ENCODE data around the gene DOCK6.
"Not testable (repeated sequence)": the region's sequence is repeated elsewhere in the genome, so short reads cannot be mapped to it uniquely, and the experiment has no call there.

The DOCK6 gene

DNA sequence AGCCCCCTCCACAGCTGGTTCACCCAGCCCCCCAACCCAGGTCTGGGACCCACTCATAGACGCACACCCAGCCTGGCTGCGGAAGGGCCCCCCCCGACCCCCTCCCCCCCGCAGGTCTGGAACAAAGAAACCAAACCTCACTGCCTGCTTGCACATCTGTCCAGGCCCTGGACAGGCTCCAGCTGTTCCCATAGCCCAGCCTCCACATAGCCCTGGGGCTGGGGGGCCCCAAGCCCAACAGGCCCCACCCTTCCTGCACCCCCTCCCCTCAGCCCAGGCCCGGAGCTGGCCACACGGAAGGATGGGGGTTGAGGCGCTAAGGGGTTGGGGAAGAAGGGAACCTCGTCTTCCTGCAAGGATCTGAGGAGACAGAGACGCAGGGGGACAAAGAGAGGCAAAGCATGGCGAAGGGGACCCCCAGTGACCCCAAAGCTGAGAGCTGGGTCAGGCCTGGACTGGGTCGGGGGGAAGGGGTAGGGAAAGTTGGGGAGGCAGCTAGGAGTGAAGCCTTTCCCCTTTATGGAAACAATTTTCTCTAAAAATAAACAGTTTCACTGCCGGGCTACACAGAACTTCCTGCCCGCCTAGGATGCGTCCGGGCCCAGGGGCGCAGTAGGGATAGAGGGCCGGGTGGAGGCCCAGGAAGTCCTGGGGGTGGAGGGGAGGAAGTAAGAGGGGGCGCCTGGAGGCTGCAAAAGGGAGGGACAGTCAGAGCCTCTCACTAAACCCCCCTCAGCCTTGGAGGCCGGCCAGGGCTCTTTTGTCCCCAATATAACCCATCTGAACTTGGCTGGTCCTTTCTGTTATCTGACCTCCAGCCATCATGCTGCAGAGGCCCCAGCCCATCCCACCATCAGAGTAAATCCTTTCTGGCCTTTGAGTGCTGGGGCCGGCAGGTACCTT, 67.4 kb downstream of the DOCK6 start:
- DNase-seq, result peak; percentile 22

- DNase-seq, result no peak
Measured at GRCh38 chr19:11194173-11194572, 68.2 kb downstream of the DOCK6 start.

DNA sequence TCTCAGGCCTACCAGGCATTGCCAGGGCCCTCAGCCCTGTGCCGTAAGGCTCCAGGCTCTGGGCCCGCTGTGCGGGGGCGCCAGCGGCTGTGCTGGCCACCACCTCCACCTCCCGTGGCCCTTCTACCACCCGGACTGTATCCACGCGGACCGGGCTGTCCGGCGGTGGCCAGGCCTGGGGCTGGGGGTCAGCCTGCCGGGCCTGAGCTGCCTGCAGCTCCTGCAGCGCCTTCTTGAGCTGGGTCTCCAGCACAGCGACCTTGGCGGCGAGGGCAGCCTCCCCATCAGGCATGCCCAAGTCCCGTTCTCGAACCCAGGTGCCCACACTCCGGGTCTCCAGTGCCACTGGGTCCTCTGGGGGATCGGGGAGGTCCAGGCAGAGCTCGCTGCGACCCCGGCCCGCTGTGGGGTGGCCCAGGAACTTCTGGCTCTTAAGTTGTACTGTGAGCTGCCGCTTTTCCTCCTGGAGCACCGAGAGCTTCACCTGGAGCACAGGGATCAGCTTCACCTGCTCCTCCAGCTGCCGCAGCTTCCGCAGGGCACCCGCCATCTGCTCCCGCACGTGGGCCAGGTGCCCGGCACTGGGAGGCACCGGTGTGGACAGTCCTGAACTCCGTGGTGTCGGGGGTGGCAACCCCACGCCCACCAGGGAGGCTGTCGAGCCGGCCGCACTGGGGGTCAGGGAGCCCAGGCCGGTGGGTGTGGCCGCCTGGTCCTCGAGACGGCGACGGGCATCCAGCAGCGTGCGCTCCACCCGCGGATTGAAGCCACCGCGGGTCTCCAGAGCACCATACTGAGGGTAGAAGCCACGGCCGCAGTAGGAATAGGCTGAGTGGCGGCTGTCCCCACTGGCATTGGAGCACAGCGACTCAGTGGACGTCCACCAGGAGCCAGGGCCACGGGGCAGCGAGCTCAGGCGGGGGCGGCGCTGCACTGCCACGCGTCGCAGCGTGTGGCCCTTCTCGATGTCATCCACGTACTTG, 69.1 kb downstream of the DOCK6 start:
- no peak for DNase-seq

- no peak for DNase-seq
Measured at GRCh38 chr19:11191934-11192333, 70.4 kb downstream of the DOCK6 start.

DNA sequence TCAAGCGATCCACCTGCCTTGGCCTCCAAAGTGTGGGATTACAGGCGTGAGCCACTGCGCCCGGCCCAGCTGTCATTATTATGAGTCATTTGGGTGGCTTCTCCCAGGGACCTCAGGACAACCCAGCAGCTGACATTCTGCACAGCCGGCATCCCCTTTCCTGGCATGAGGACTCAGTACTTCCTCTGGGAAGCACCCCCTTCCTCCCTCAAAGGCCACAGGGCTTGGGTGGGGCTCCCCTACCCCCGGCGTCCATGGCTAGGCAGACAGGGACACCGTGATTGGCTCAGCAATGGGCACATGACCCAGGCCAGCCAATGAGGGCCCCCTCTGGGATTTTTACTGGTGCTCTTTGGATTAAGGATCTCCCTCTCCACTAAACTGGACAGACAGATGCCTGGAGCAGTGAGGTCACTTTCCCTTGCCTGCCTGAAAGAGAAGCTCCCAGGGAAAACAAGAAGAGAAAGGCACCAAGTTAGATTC, 71.0 kb downstream of the DOCK6 start:
- DNase-seq, result peak; percentile 50

GRCh38 chr19:11190501-11190900, 71.8 kb downstream of the DOCK6 start:
- no peak for DNase-seq

GRCh38 chr19:11187441-11187840, 74.9 kb downstream of the DOCK6 start:
- DNase-seq, result no peak

DNA sequence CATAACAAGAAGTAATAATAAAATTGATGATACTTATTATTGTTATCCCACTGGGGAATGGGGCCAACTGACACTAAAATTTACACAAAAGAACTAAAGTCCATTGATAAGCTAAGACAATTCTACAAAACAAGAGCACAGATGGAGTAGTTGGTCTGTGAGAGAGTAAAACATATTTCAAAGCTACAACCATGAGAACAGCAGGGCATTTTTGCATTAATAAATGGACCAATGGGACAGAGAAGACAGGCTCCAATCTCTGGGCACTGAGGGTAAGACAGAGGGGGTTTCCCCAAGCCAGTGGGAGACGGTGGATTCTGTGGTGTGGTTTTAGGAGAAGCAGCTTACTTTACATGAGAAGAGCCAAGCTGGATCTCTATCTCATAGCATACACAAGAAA, 79.3 kb downstream of the DOCK6 start:
- no peak for DNase-seq

GRCh38 chr19:11181488-11181887, 80.8 kb downstream of the DOCK6 start:
- no peak for DNase-seq

GRCh38 chr19:11180975-11181374, 81.3 kb downstream of the DOCK6 start:
- DNase-seq, result not testable (repeated sequence)

GRCh38 chr19:11180346-11180745, 82.0 kb downstream of the DOCK6 start:
- no peak for DNase-seq

GRCh38 chr19:11179716-11180297, 82.5 kb downstream of the DOCK6 start:
- no peak for DNase-seq

DNA sequence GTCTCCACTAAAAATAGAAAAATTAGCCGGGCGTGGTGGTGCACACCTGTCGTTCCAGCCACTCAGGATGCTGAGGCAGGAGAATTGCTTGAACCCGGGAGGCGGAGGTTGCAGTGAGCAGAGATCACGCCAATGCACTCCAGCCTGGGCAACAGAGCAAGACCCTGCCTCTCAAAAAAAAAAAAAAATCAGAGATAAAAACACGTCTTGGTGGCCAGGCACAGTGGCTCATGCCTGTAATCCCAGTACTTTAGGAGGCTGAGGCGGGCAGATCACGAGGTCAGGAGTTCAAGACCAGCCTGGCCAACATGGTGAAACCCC, 83.2 kb downstream of the DOCK6 start:
- not testable (repeated sequence) for DNase-seq

GRCh38 chr19:11177592-11177991, 84.7 kb downstream of the DOCK6 start:
- DNase-seq, result no peak

GRCh38 chr19:11176466-11177193, 85.7 kb downstream of the DOCK6 start:
- no peak for DNase-seq

GRCh38 chr19:11175920-11176319, 86.4 kb downstream of the DOCK6 start:
- DNase-seq, result no peak

GRCh38 chr19:11174336-11174735, 88.0 kb downstream of the DOCK6 start:
- DNase-seq, result no peak

DNA sequence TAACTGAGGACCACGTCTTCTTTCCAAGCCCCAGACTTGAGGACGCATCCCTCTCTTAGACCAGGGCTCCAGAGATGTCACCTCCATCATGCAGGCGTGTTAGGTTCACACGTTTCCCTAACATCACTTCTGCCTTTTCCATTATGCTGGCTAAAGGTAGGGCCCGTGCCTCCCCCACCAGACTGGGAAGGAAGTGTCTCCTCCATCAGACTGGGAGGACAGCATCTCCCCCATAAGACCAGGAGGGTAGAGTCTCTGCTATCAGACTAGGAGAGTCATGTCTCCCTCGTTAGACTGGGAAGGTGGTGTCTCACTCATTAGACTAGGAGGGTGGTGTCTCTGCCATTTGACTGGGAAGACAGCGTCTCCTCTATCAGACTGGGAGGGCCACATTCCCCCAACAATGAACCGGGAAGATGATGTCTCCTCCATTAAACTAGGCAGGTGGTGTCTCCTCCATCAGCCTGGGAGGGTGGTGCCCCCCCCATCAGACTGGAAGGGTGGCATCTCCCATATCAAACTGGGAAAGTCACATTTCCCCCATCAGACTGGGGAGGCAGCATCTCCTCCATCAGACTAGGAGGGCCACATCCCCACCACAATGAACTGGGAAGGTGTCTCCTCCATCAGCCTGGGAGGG, 88.7 kb downstream of the DOCK6 start:
- no peak for DNase-seq

- no peak for DNase-seq
Measured at GRCh38 chr19:11172576-11172975, 89.7 kb downstream of the DOCK6 start.

- no peak for DNase-seq
Measured at GRCh38 chr19:11171144-11171543, 91.2 kb downstream of the DOCK6 start.

- no peak for DNase-seq
Measured at GRCh38 chr19:11169896-11170678, 92.2 kb downstream of the DOCK6 start.
